H1 (cell line): Measurements from ENCODE around the gene ZNF496. TPM values are rescaled to one million over a fixed set of nuclear protein-coding genes. Genes with fewer than 3 reads are reported as not detected.

ENCODE experiments used
- CTCF ChIA-PET: fragments of 300-600 bp; sonication (Branson Sonifier 250); formaldehyde crosslinking; loops from one replicate; lab custom pipeline; 2021; ENCODE audit not compliant: partially characterized antibody; lab: Charles Lee
- POLR2A ChIA-PET: fragments of 300-600 bp; sonication (Branson Sonifier 250); formaldehyde crosslinking; loops from one replicate; lab custom pipeline; 2021; ENCODE audit warnings: inconsistent platforms; ENCODE audit not compliant: partially characterized antibody; lab: Charles Lee
- DNase-seq, 2 experiments: peaks; one replicate each; pipeline versions ENCODE4 v3.0.0 to v3.0.0-alpha.2; 2010 to 2022; ENCODE audit warnings: low spot score in 2 of 2, low read depth in 1 of 2, mixed read lengths in 1 of 2
- FAIRE-seq: peaks from 2 replicates; lab custom pipeline; 2011; peaks lifted over from hg19 to GRCh38; lab: Jason Lieb, UNC
- H2AFZ ChIP-seq: 2 replicates; pipeline ENCODE4 v1.8.1; 2012; ENCODE audit warnings: low read length, inconsistent platforms
- H2AK5ac ChIP-seq: 2 replicates; pipeline ENCODE4 v1.6.1; 2013; ENCODE audit warnings: low read depth, low read length
- H2BK120ac ChIP-seq: replicated peaks from 2 replicates; pipeline ENCODE3; 2013; ENCODE audit warnings: low read depth, low read length, inconsistent platforms
- H2BK12ac ChIP-seq: 2 replicates; pipeline ENCODE4 v1.6.1; 2013; ENCODE audit warnings: low read depth, low read length
- H2BK15ac ChIP-seq: 2 replicates; pipeline ENCODE4 v1.6.1; 2013; ENCODE audit warnings: low read length
- H2BK20ac ChIP-seq: 2 replicates; pipeline ENCODE4 v1.6.1; 2013; ENCODE audit warnings: low read length
- H2BK5ac ChIP-seq: 2 replicates; pipeline ENCODE4 v1.6.1; 2013; ENCODE audit warnings: low read depth, low read length
- H3K14ac ChIP-seq: 2 replicates; pipeline ENCODE4 v1.6.1; 2013; ENCODE audit warnings: inconsistent platforms; ENCODE audit not compliant: insufficient read length
- H3K18ac ChIP-seq: 2 replicates; pipeline ENCODE4 v1.6.1; 2013; ENCODE audit warnings: low read length; ENCODE audit errors: extremely low read depth
- H3K23ac ChIP-seq: 2 replicates; pipeline ENCODE4 v1.6.1; 2013; ENCODE audit warnings: inconsistent platforms; ENCODE audit not compliant: insufficient read length
- H3K23me2 ChIP-seq: 2 replicates; pipeline ENCODE4 v1.6.1; 2013; ENCODE audit warnings: low read depth, low read length
- H3K27ac ChIP-seq: 2 replicates; pipeline ENCODE4 v1.6.1; 2011; ENCODE audit warnings: low read depth, low read length, inconsistent platforms
- H3K27me3 ChIP-seq, 4 experiments: replicated peaks in 1 of 4; 1 replicate in 1 of 4; 2 replicates in 3 of 4; pipeline versions ENCODE4 v1.6.1 to v1.8.1; 2011 to 2013; ENCODE audit warnings: low read length in 3 of 4, mild to moderate bottlenecking in 3 of 4, inconsistent platforms in 2 of 4, mixed read lengths in 2 of 4, moderate library complexity in 1 of 4; ENCODE audit not compliant: control insufficient read depth in 3 of 4, insufficient read depth in 3 of 4; ENCODE audit errors: extremely low read depth in 1 of 4
- H3K36me3 ChIP-seq, 4 experiments: 2 replicates each; pipeline versions ENCODE4 v1.6.1 to v1.8.1; 2011 to 2013; ENCODE audit warnings: mild to moderate bottlenecking in 4 of 4, low read length in 3 of 4, moderate library complexity in 2 of 4, control low read depth in 1 of 4, inconsistent platforms in 1 of 4; ENCODE audit not compliant: insufficient read depth in 4 of 4, control insufficient read depth in 2 of 4
- H3K4ac ChIP-seq: replicated peaks from 2 replicates; pipeline ENCODE3; 2013; ENCODE audit warnings: low read length, low read depth, mixed read lengths, inconsistent platforms; ENCODE audit not compliant: insufficient read length
- H3K4me1 ChIP-seq, 4 experiments: replicated peaks in 1 of 4; 1 replicate in 1 of 4; 2 replicates in 3 of 4; pipeline versions ENCODE4 v1.6.1 to v1.8.1; 2011 to 2013; ENCODE audit warnings: low read length in 3 of 4, inconsistent platforms in 2 of 4, mixed read lengths in 1 of 4; ENCODE audit not compliant: insufficient read depth in 4 of 4, control insufficient read depth in 3 of 4
- H3K4me2 ChIP-seq, 2 experiments: 2 replicates each; pipeline versions ENCODE4 v1.6.1 to v1.8.1; 2011 to 2013; ENCODE audit warnings: low read depth in 2 of 2, low read length in 2 of 2, control low read depth in 1 of 2, inconsistent platforms in 1 of 2, mild to moderate bottlenecking in 1 of 2; ENCODE audit not compliant: insufficient read depth in 1 of 2
- H3K4me3 ChIP-seq, 4 experiments: fragments of 200-600, 300-600 bp in 1 of 4; sonication (generic), shearing (Covaris generic), sonication (Bioruptor Twin) in 1 of 4; 2 replicates each; pipeline versions ENCODE4 v1.5.1 to v1.8.1; 2011 to 2016; ENCODE audit warnings: low read length in 4 of 4, low read depth in 3 of 4, control low read depth in 2 of 4, inconsistent platforms in 2 of 4, mild to moderate bottlenecking in 2 of 4, mixed read lengths in 1 of 4, moderate library complexity in 1 of 4; ENCODE audit not compliant: insufficient read depth in 2 of 4; ENCODE audit errors: extremely low read depth in 1 of 4
- H3K56ac ChIP-seq: replicated peaks from 2 replicates; pipeline ENCODE3; 2013; ENCODE audit warnings: low read depth, mild to moderate bottlenecking, mixed read lengths, low read length, inconsistent platforms; ENCODE audit not compliant: insufficient read length
- H3K79me1 ChIP-seq: 2 replicates; pipeline ENCODE4 v1.6.1; 2013; ENCODE audit warnings: low read depth, low read length, control low read depth
- H3K79me2 ChIP-seq, 2 experiments: 2 replicates each; pipeline versions ENCODE4 v1.6.1 to v1.8.1; 2012 to 2013; ENCODE audit warnings: low read length in 2 of 2, mild to moderate bottlenecking in 2 of 2, inconsistent platforms in 1 of 2; ENCODE audit not compliant: insufficient read depth in 2 of 2, control insufficient read depth in 1 of 2
- H3K9ac ChIP-seq, 4 experiments: replicated peaks in 1 of 4; 1 replicate in 1 of 4; 2 replicates in 3 of 4; pipeline versions ENCODE4 v1.6.1 to v1.8.1; 2011 to 2013; ENCODE audit warnings: low read depth in 3 of 4, low read length in 3 of 4, control low read depth in 2 of 4, mild to moderate bottlenecking in 2 of 4, moderate library complexity in 2 of 4, inconsistent platforms in 1 of 4; ENCODE audit errors: extremely low read depth in 1 of 4
- H3K9me3 ChIP-seq, 2 experiments: 2 replicates each; pipeline versions ENCODE4 v1.6.1 to v1.8.1; 2012 to 2013; ENCODE audit warnings: mild to moderate bottlenecking in 2 of 2, moderate library complexity in 2 of 2, control low read depth in 1 of 2, inconsistent platforms in 1 of 2, low read depth in 1 of 2, low read length in 1 of 2, mixed read lengths in 1 of 2; ENCODE audit not compliant: insufficient read depth in 2 of 2
- H4K20me1 ChIP-seq, 2 experiments: replicated peaks in 1 of 2; 2 replicates each; pipeline versions ENCODE3 to v1.8.1; 2011 to 2013; ENCODE audit warnings: inconsistent platforms in 2 of 2, low read length in 2 of 2, mild to moderate bottlenecking in 1 of 2; ENCODE audit not compliant: insufficient read depth in 2 of 2, control insufficient read depth in 1 of 2
- H4K5ac ChIP-seq: 2 replicates; pipeline ENCODE4 v1.6.1; 2013; ENCODE audit warnings: low read length, low read depth, mixed read lengths, inconsistent platforms; ENCODE audit not compliant: insufficient read length
- H4K8ac ChIP-seq: 2 replicates; pipeline ENCODE4 v1.8.0; 2013; ENCODE audit warnings: mild to moderate bottlenecking, moderate library complexity, low read length, inconsistent platforms; ENCODE audit not compliant: insufficient read depth; ENCODE audit errors: extremely low read depth
- H4K91ac ChIP-seq: replicated peaks from 2 replicates; pipeline ENCODE3; 2013; ENCODE audit warnings: low read length, mixed read lengths, inconsistent platforms; ENCODE audit not compliant: insufficient read length
- ASH2L ChIP-seq: fragments of 200-600, 300-600 bp; sonication (generic); IDR thresholded peaks from one replicate; pipeline ENCODE4 v1.7.1; 2017; ENCODE audit warnings: low read length
- BCL11A ChIP-seq, 2 experiments: IDR thresholded peaks; one replicate each; pipeline ENCODE4 v1.6.1; 2011; ENCODE audit warnings: low read depth in 2 of 2, low read length in 2 of 2, mild to moderate bottlenecking in 2 of 2
- BRCA1 ChIP-seq: IDR thresholded peaks from 2 replicates; pipeline ENCODE4 v1.6.1; 2012; ENCODE audit warnings: low read depth, low read length, improper control_type of control experiment
- CHD1 ChIP-seq: IDR thresholded peaks from 2 replicates; pipeline ENCODE4 v1.6.1; 2012; ENCODE audit warnings: low read depth, low read length, improper control_type of control experiment
- E2F6 ChIP-seq: IDR thresholded peaks from 2 replicates; pipeline ENCODE4 v1.6.1; 2012; ENCODE audit warnings: inconsistent platforms
- HDAC2 ChIP-seq, 2 experiments: fragments of 300-600 bp in 1 of 2; sonication (generic) in 1 of 2; IDR thresholded peaks; 2 replicates each; pipeline ENCODE4 v1.6.1; 2011 to 2012; ENCODE audit warnings: low read depth in 2 of 2, low read length in 2 of 2, mild to moderate bottlenecking in 2 of 2, moderate library complexity in 2 of 2, borderline replicate concordance in 1 of 2, inconsistent platforms in 1 of 2
- HDAC6 ChIP-seq: IDR thresholded peaks from one replicate; pipeline ENCODE4 v1.7.1; 2012; ENCODE audit warnings: low read depth, mild to moderate bottlenecking, inconsistent platforms, low read length, moderate library complexity
- JUN ChIP-seq: IDR thresholded peaks from 2 replicates; pipeline ENCODE4 v1.6.1; 2011; ENCODE audit warnings: low read depth, mild to moderate bottlenecking, improper control_type of control experiment, low read length
- JUND ChIP-seq: IDR thresholded peaks from 2 replicates; pipeline ENCODE4 v1.6.1; 2011; ENCODE audit warnings: mild to moderate bottlenecking, improper control_type of control experiment, low read length
- SIX5 ChIP-seq: IDR thresholded peaks from 2 replicates; pipeline ENCODE4 v1.6.1; 2011; ENCODE audit warnings: mild to moderate bottlenecking, low read depth, low read length
- WGBS, 2 experiments: shearing (Covaris generic) in 1 of 2; methylation state at CpG; one replicate each; pipeline versions ENCODE4 v1.1.6 to v1.1.7; 2013 to 2015; ENCODE audit warnings: low lambda C conversion rate in 2 of 2, mixed read lengths in 2 of 2, inconsistent platforms in 1 of 2, low coverage in 1 of 2, missing lambda C conversion rate in 1 of 2; ENCODE audit not compliant: insufficient replicate concordance in 2 of 2, insufficient coverage in 1 of 2, insufficient read length in 1 of 2; ENCODE audit errors: extremely low coverage in 1 of 2, missing lambda C conversion rate in 1 of 2; 5-methylcytosine and 5-hydroxymethylcytosine counted together
- polyA plus RNA-seq, 7 experiments: library from polyadenylated mRNA; depleted of rRNA in 3 of 7; stranded (reverse) in 5 of 7; unstranded in 2 of 7; fragments of >200 nt in 5 of 7; fragments of 200-250 nt in 2 of 7; gene quantifications; 1 replicate in 5 of 7; 2 replicates in 1 of 7; 4 replicates in 1 of 7; pipeline versions ENCODE4 v1.2.1 to v1.2.3, GENCODE V29; 2011 to 2013; ENCODE audit warnings: missing spikeins in 2 of 7, mixed read lengths in 2 of 7
- total RNA-seq: library from RNA; stranded (reverse); fragmentation: NEBNext Ultra II Directional; extraction: Animal tissue kit (Norgen Biotek cat#: 25700); gene quantifications from 2 replicates; pipeline ENCODE4 v1.2.1, GENCODE V29; 2021

ZNF496 gene
- total and polyA plus RNA-seq, 2 of the 8 experiments (the other 6 are each of a cell fraction or from before 2014, with no cell fraction given), result 27.9 to 71.4 TPM

GRCh38 chr1:247294282-247294681 lies 37.4 kb downstream of the ZNF496 start:
- CTCF ChIA-PET, result no interaction called here
- peak overlapping the region; percentile 37 to 45; a peak in 2 of 4 replicates for H3K4me2 ChIP-seq
- peaks cover 3% of the 10 kb centered on the region; the same call in 1 of the 2 replicates for H3K79me1 ChIP-seq
- TF ChIP-seq HDAC2 (IDR thresholded peaks at IDR 0.05; ENCODE audit: borderline replicate concordance in 1 of 2, low read depth in 2 of 2, low read length in 2 of 2) (no peak), BRCA1 (no peak), ASH2L (no peak), SIX5 (no peak), JUN (no peak), E2F6 (no peak), HDAC6 (no peak), CHD1 (no peak), BCL11A (IDR thresholded peaks at IDR 0.05; ENCODE audit: low read depth in 2 of 2, low read length in 2 of 2) (no peak), JUND (no peak)
- TF ChIP-seq, all 59 proteins: peak for 0
- DNase-seq (no peak), FAIRE-seq (no peak)
- peak overlapping the region; percentile 47 for H2BK120ac ChIP-seq
- no peaks in the 10 kb centered on the region for H4K20me1 ChIP-seq
- no peak overlapping the region for H4K8ac ChIP-seq
- no peak overlapping the region for H3K23ac ChIP-seq
- no peaks in the 10 kb centered on the region for H3K27me3 ChIP-seq
- no peaks in the 10 kb centered on the region for H3K79me2 ChIP-seq
- H3K14ac ChIP-seq, result no peak overlapping the region
- peaks cover 21 to 51% (median 42%) of the 10 kb centered on the region in 4 experiments for H3K4me1 ChIP-seq
- H3K9me3 ChIP-seq, result no peaks in the 10 kb centered on the region
- H2AFZ ChIP-seq, result no peak overlapping the region
- 79% methylated on average over 5 of the region's 5 CpGs; no CpG with 5 or more reads in 1 of the 2 experiments for WGBS, 2 experiments
- no peak overlapping the region for H3K56ac ChIP-seq
- H2BK12ac ChIP-seq, result peak overlapping the region; percentile 23; the same call in 1 of the 2 replicates
- POLR2A ChIA-PET, result interaction anchor here (0.8 to 1.3 kb wide), 7 partner anchors 10 to 53 kb away, joined by 3 to 4 read pairs (median 3); no protein-coding TSS in a partner anchor
- H3K4me3 ChIP-seq, result no peak overlapping the region
- no peak overlapping the region for H4K5ac ChIP-seq
- peak overlapping the region; percentile 10 for H3K4ac ChIP-seq
- no peaks in the 10 kb centered on the region; the same call in 1 of the 2 replicates for H3K23me2 ChIP-seq
- H3K27ac ChIP-seq, result no peak overlapping the region
- H4K91ac ChIP-seq, result peak overlapping the region; percentile 39
- H2AK5ac ChIP-seq, result no peak overlapping the region
- peak overlapping the region; percentile 34; the same call in 1 of the 2 replicates for H3K18ac ChIP-seq
- H3K36me3 ChIP-seq, result peaks cover 0 to 6% (median under 1%) of the 10 kb centered on the region in 4 experiments; a peak in 3 of 8 replicates
- peak overlapping the region; percentile 38; the same call in 1 of the 2 replicates for H2BK20ac ChIP-seq
- H2BK5ac ChIP-seq, result peak overlapping the region; percentile 41; the same call in 1 of the 2 replicates
- no peak overlapping the region for H2BK15ac ChIP-seq
- no peak overlapping the region for H3K9ac ChIP-seq
